ENCODE results near the gene DHX35.

DNA sequence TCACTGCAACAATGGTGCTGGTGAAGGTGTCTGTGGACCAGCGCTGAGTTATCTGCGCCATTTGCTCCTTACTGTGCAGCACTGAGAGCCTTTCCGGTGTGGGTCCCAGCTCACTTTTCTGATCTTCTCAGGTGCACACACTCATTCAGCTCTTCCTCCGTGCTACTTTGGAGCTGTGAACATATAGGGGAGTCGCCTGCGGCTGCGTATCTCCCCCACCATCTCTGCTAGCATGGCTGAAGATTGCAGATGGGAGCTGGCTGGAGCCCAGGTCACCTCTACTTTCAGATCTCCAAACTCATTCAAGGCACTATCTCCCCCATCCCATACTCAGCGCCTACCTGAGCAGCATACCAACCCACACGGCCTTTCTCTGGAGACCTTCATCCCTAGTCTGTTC lies 96.9 kb downstream of the DHX35 start:
- TF ChIP-seq ZNF274 (IDR thresholded peaks at IDR 0.05; ENCODE audit: low read depth, low read length) (no peak), SUZ12 (IDR thresholded peaks at IDR 0.05; ENCODE audit: extremely low read depth, insufficient read depth, insufficient read length) (no peak), YY1 (IDR thresholded peaks at IDR 0.05; ENCODE audit: insufficient read depth, insufficient read length) (no peak)
